H9 (cell line): ENCODE data around the gene EBLN2. TPM values are rescaled to one million over a fixed set of nuclear protein-coding genes. Genes with fewer than 3 reads are reported as not detected.

Source experiments
- DNase-seq: peaks from one replicate; pipeline ENCODE4 v3.0.0-alpha.2; 2017
- H2AFZ ChIP-seq: one replicate; pipeline ENCODE4 v1.6.1; 2013; ENCODE audit warnings: mild to moderate bottlenecking, low read length, control low read depth, moderate library complexity
- H2AK5ac ChIP-seq: 2 replicates; pipeline ENCODE4 v1.6.1; 2013; ENCODE audit warnings: low read length, control low read depth, mixed read lengths; ENCODE audit not compliant: insufficient read length
- H2BK120ac ChIP-seq: one replicate; pipeline ENCODE4 v1.6.1; 2013; ENCODE audit warnings: low read depth, mild to moderate bottlenecking, low read length, control low read depth, inconsistent platforms; ENCODE audit not compliant: poor library complexity, severe bottlenecking
- H2BK12ac ChIP-seq: 2 replicates; pipeline ENCODE4 v1.6.1; 2013; ENCODE audit warnings: low read length, control low read depth, mixed read lengths, low read depth; ENCODE audit not compliant: insufficient read length
- H2BK15ac ChIP-seq: 2 replicates; pipeline ENCODE4 v1.6.1; 2013; ENCODE audit warnings: low read depth, low read length, control low read depth
- H2BK20ac ChIP-seq: one replicate; pipeline ENCODE4 v1.6.1; 2013; ENCODE audit warnings: low read depth, mild to moderate bottlenecking, low read length, control low read depth, inconsistent platforms; ENCODE audit not compliant: poor library complexity, severe bottlenecking
- H2BK5ac ChIP-seq: 2 replicates; pipeline ENCODE4 v1.6.1; 2013; ENCODE audit warnings: low read length, control low read depth, mixed read lengths; ENCODE audit not compliant: insufficient read length
- H3K14ac ChIP-seq: 2 replicates; pipeline ENCODE4 v1.6.1; 2013; ENCODE audit warnings: low read length, control low read depth; ENCODE audit not compliant: insufficient read depth
- H3K18ac ChIP-seq: 2 replicates; pipeline ENCODE4 v1.6.1; 2013; ENCODE audit warnings: low read depth, mild to moderate bottlenecking, mixed read lengths, low read length, control low read depth; ENCODE audit not compliant: insufficient read length
- H3K23ac ChIP-seq: 2 replicates; pipeline ENCODE4 v1.6.1; 2013; ENCODE audit warnings: low read length, control low read depth, mixed read lengths, low read depth; ENCODE audit not compliant: insufficient read length
- H3K23me2 ChIP-seq: 2 replicates; pipeline ENCODE4 v1.6.1; 2013; ENCODE audit warnings: low read depth, mild to moderate bottlenecking, mixed read lengths, low read length, control low read depth; ENCODE audit not compliant: insufficient read length, poor library complexity, severe bottlenecking
- H3K27ac ChIP-seq: 2 replicates; pipeline ENCODE4 v1.5.1; 2013; ENCODE audit warnings: low read length, control low read depth, mixed read lengths, low read depth; ENCODE audit not compliant: insufficient read length
- H3K27me3 ChIP-seq: 2 replicates; pipeline ENCODE4 v1.6.1; 2013; ENCODE audit warnings: low read length, control low read depth, inconsistent platforms; ENCODE audit not compliant: insufficient read depth
- H3K4ac ChIP-seq: 2 replicates; pipeline ENCODE4 v1.6.1; 2013; ENCODE audit warnings: low read depth, mild to moderate bottlenecking, control low read depth, inconsistent platforms, low read length, moderate library complexity
- H3K4me1 ChIP-seq: 2 replicates; pipeline ENCODE4 v1.6.1; 2013; ENCODE audit warnings: low read length, control low read depth, inconsistent platforms; ENCODE audit not compliant: insufficient read depth
- H3K4me2 ChIP-seq: 2 replicates; pipeline ENCODE4 v1.6.1; 2013; ENCODE audit warnings: low read length, control low read depth, mixed read lengths; ENCODE audit not compliant: insufficient read length, insufficient read depth
- H3K56ac ChIP-seq: 2 replicates; pipeline ENCODE4 v1.6.1; 2013; ENCODE audit warnings: low read depth, mild to moderate bottlenecking, mixed read lengths, low read length, control low read depth; ENCODE audit not compliant: insufficient read length
- H3K79me1 ChIP-seq: 2 replicates; pipeline ENCODE4 v1.6.1; 2013; ENCODE audit warnings: low read depth, mild to moderate bottlenecking, moderate library complexity, low read length, control low read depth, inconsistent platforms; ENCODE audit not compliant: insufficient read depth, poor library complexity, severe bottlenecking
- H3K79me2 ChIP-seq: 2 replicates; pipeline ENCODE4 v1.6.1; 2013; ENCODE audit warnings: low read length, control low read depth, inconsistent platforms; ENCODE audit not compliant: insufficient read depth
- H3K9ac ChIP-seq: 2 replicates; pipeline ENCODE4 v1.6.1; 2013; ENCODE audit warnings: low read length, control low read depth, mixed read lengths; ENCODE audit not compliant: insufficient read length; ENCODE audit errors: extremely low read depth
- H3K9me3 ChIP-seq: one replicate; pipeline ENCODE4 v1.6.1; 2013; ENCODE audit warnings: low read depth, low read length, inconsistent platforms; ENCODE audit not compliant: control insufficient read depth
- H3T11ph ChIP-seq: one replicate; pipeline ENCODE4 v1.6.1; 2013; ENCODE audit warnings: mild to moderate bottlenecking, low read length, control low read depth, inconsistent platforms
- H4K20me1 ChIP-seq: one replicate; pipeline ENCODE4 v1.6.1; 2013; ENCODE audit not compliant: control insufficient read depth, insufficient read length, insufficient read depth
- H4K5ac ChIP-seq: 2 replicates; pipeline ENCODE4 v1.6.1; 2013; ENCODE audit warnings: low read depth, mild to moderate bottlenecking, mixed read lengths, low read length, control low read depth; ENCODE audit not compliant: insufficient read length
- H4K8ac ChIP-seq: replicated peaks from 2 replicates; pipeline ENCODE4 v1.6.1; 2013; ENCODE audit warnings: low read length, control low read depth, mixed read lengths, low read depth; ENCODE audit not compliant: insufficient read length
- H4K91ac ChIP-seq: 2 replicates; pipeline ENCODE4 v1.6.1; 2013; ENCODE audit warnings: low read depth, mild to moderate bottlenecking, moderate library complexity, mixed read lengths, low read length, control low read depth; ENCODE audit not compliant: insufficient read length
- H3K27ac Mint-ChIP-seq, 3 experiments: 2 replicates in 2 of 3; 3 replicates in 1 of 3; pipeline ENCODE4 v1.8.0; 2020 to 2021; ENCODE audit warnings: mixed read lengths in 3 of 3, mild to moderate bottlenecking in 1 of 3, moderate library complexity in 1 of 3
- H3K27me3 Mint-ChIP-seq: 2 replicates; pipeline ENCODE4 v1.8.0; 2021; ENCODE audit warnings: low read depth, mild to moderate bottlenecking, moderate library complexity, mixed read lengths
- H3K36me3 Mint-ChIP-seq, 3 experiments: 2 replicates in 2 of 3; 3 replicates in 1 of 3; pipeline ENCODE4 v1.8.0; 2020 to 2021; ENCODE audit warnings: low read depth in 3 of 3, mixed read lengths in 3 of 3; ENCODE audit not compliant: insufficient read depth in 1 of 3
- H3K4me1 Mint-ChIP-seq, 2 experiments: 2 replicates each; pipeline ENCODE4 v1.8.0; 2020; ENCODE audit warnings: mixed read lengths in 2 of 2
- H3K4me3 Mint-ChIP-seq, 2 experiments: 2 replicates in 1 of 2; 3 replicates in 1 of 2; pipeline ENCODE4 v1.8.0; 2020 to 2021; ENCODE audit warnings: mild to moderate bottlenecking in 2 of 2, mixed read lengths in 2 of 2, moderate library complexity in 1 of 2
- H3K9me3 Mint-ChIP-seq, 2 experiments: 2 replicates in 1 of 2; 3 replicates in 1 of 2; pipeline ENCODE4 v1.8.0; 2020; ENCODE audit warnings: mild to moderate bottlenecking in 2 of 2, mixed read lengths in 2 of 2, moderate library complexity in 1 of 2
- WGBS: extraction: QIAGEN DNeasy Blood & Tissue Kit; methylation state at CpG from one replicate; pipeline ENCODE4 v1.1.7; 2013; ENCODE audit warnings: missing lambda C conversion rate, low lambda C conversion rate, mixed read lengths; ENCODE audit not compliant: insufficient read length; ENCODE audit errors: extremely low coverage; 5-methylcytosine and 5-hydroxymethylcytosine counted together
- total RNA-seq: library from RNA; stranded (reverse); gene quantifications from 2 replicates; pipeline ENCODE4 v1.2.1, GENCODE V29; 2021
- TF ChIP-seq, protein P1 (sequence below): fragments of 200-600 bp; sonication (generic); conservative IDR thresholded peaks from 3 replicates; pipeline ENCODE4 v1.8.0; 2021; ENCODE audit warnings: antibody characterized with exemption, mild to moderate bottlenecking

EBLN2 gene
- total RNA-seq, 1 experiment from 2014 or later = 6.1 TPM

DNA sequence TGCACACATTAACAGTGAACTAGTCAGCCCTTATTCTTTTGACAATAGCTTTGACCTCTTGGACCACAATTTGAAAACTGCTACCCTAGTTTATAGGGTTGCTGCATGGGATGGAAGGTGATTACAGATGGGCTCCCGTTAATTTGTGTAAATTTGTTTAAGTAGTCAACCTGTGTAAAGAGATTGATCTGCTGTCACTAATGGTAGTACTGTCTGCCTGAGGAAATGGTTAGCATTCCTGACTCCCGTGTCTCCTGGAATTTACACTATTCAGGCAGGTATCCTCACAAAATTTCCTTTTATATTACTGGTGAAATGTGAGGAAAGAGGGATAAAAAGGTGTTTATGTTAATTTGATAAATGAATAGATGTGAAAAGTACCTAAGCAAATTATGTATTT is 15.3 kb upstream of the EBLN2 start:
- Mint-ChIP-seq H3K9me3 (no peaks in the 10 kb centered on the region), H3K4me3 (no peak overlapping the region), H3K36me3 (peaks cover 5 to 41% (median 29%) of the 10 kb centered on the region in 3 experiments), H3K27me3 (no peaks in the 10 kb centered on the region), H3K27ac (peak overlapping the region in 2 of 3 experiments; percentile 20 to 60; a peak in 3 of 7 replicates), H3K4me1 (peaks cover 39 to 52% of the 10 kb centered on the region in 2 experiments)
- TF ChIP-seq, protein P1, sequence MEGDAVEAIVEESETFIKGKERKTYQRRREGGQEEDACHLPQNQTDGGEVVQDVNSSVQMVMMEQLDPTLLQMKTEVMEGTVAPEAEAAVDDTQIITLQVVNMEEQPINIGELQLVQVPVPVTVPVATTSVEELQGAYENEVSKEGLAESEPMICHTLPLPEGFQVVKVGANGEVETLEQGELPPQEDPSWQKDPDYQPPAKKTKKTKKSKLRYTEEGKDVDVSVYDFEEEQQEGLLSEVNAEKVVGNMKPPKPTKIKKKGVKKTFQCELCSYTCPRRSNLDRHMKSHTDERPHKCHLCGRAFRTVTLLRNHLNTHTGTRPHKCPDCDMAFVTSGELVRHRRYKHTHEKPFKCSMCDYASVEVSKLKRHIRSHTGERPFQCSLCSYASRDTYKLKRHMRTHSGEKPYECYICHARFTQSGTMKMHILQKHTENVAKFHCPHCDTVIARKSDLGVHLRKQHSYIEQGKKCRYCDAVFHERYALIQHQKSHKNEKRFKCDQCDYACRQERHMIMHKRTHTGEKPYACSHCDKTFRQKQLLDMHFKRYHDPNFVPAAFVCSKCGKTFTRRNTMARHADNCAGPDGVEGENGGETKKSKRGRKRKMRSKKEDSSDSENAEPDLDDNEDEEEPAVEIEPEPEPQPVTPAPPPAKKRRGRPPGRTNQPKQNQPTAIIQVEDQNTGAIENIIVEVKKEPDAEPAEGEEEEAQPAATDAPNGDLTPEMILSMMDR = no peak
- H2BK20ac ChIP-seq = no peak overlapping the region
- H3K79me1 ChIP-seq = peaks cover 3% of the 10 kb centered on the region
- H3K27me3 ChIP-seq = no peaks in the 10 kb centered on the region
- no CpG with 5 or more reads among the region's 2 CpGs for WGBS
- no peak overlapping the region for H2AFZ ChIP-seq
- H2BK5ac ChIP-seq = no peak overlapping the region
- no peak for DNase-seq
- H3K4me1 ChIP-seq = peaks cover 7% of the 10 kb centered on the region
- no peak overlapping the region for H4K5ac ChIP-seq
- no peak overlapping the region for H2BK12ac ChIP-seq
- H3K79me2 ChIP-seq = peaks cover 37% of the 10 kb centered on the region; the same call in 1 of the 2 replicates
- H3K9me3 ChIP-seq = no peaks in the 10 kb centered on the region
- no peaks in the 10 kb centered on the region for H4K20me1 ChIP-seq
- no peak overlapping the region for H2BK15ac ChIP-seq
- H3K23me2 ChIP-seq = no peaks in the 10 kb centered on the region
- no peak overlapping the region for H3T11ph ChIP-seq
- no peak overlapping the region for H3K4ac ChIP-seq
- H3K18ac ChIP-seq = no peak overlapping the region
- H3K14ac ChIP-seq = no peak overlapping the region
- no peak overlapping the region for H4K91ac ChIP-seq
- H3K56ac ChIP-seq = no peak overlapping the region
- H3K27ac ChIP-seq = no peak overlapping the region
- H4K8ac ChIP-seq = no peak overlapping the region
- no peak overlapping the region for H3K23ac ChIP-seq
- H2BK120ac ChIP-seq = no peak overlapping the region
- H3K9ac ChIP-seq = no peak overlapping the region
- no peak overlapping the region for H2AK5ac ChIP-seq
- peak overlapping the region; percentile 50 for H3K4me2 ChIP-seq
